AG09309 (cell line): Measurements from ENCODE around the gene IFI27L1.

Experiments
- DNase-seq: peaks from one replicate; pipeline ENCODE4 v3.0.0-alpha.2; 2010; ENCODE audit warnings: low read depth
- H3K4me3 ChIP-seq: 2 replicates; pipeline ENCODE4 v1.5.1; 2011; ENCODE audit warnings: mild to moderate bottlenecking, low read depth, low read length, moderate library complexity; ENCODE audit not compliant: control insufficient read depth
- TF ChIP-seq, protein P1 (sequence below): IDR thresholded peaks from 2 replicates; pipeline ENCODE4 v1.5.1; 2011; ENCODE audit warnings: mild to moderate bottlenecking, low read depth, low read length, inconsistent platforms; ENCODE audit not compliant: insufficient read depth, control insufficient read depth; ENCODE audit errors: missing control alignments

IFI27L1 gene

GRCh38 chr14:94123296-94123695 lies 42.2 kb downstream of the IFI27L1 start:
- no peak overlapping the region for H3K4me3 ChIP-seq
- no peak for DNase-seq
- TF ChIP-seq, protein P1, sequence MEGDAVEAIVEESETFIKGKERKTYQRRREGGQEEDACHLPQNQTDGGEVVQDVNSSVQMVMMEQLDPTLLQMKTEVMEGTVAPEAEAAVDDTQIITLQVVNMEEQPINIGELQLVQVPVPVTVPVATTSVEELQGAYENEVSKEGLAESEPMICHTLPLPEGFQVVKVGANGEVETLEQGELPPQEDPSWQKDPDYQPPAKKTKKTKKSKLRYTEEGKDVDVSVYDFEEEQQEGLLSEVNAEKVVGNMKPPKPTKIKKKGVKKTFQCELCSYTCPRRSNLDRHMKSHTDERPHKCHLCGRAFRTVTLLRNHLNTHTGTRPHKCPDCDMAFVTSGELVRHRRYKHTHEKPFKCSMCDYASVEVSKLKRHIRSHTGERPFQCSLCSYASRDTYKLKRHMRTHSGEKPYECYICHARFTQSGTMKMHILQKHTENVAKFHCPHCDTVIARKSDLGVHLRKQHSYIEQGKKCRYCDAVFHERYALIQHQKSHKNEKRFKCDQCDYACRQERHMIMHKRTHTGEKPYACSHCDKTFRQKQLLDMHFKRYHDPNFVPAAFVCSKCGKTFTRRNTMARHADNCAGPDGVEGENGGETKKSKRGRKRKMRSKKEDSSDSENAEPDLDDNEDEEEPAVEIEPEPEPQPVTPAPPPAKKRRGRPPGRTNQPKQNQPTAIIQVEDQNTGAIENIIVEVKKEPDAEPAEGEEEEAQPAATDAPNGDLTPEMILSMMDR: no peak

DNA sequence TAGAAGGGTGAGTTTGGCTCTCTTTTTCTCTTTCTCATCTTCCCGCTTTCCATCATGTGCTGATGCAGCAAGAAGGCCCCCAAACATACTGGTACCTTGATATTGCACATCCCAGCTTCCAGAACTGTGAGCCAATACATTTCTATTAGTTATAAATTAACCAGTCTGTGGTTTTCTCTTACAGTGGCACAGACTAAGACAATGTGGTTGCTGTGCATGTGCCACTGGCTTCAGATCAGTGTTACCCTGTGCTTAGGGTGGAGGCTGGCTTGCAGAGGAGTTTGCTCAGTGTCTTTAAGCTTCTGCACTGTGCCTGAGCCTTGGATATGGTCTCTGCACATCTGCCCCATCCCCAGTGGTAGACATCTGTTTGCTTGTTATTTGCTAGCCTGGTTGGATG lies 42.8 kb downstream of the IFI27L1 start:
- TF ChIP-seq, protein P1: no peak
- no peak for DNase-seq
- H3K4me3 ChIP-seq: no peak overlapping the region

GRCh38 chr14:94124582-94125377 lies 43.7 kb downstream of the IFI27L1 start:
- TF ChIP-seq, protein P1: no peak

GRCh38 chr14:94125659-94126418 lies 44.7 kb downstream of the IFI27L1 start:
- no peak overlapping the region for H3K4me3 ChIP-seq
- no peak for DNase-seq
- TF ChIP-seq, protein P1: no peak

More at GRCh38 chr14:94124582-94125377, 43.7 kb downstream of the IFI27L1 start:
- DNase-seq: no peak
- no peak overlapping the region for H3K4me3 ChIP-seq

- TF ChIP-seq, protein P1: no peak
- H3K4me3 ChIP-seq: no peak overlapping the region
- DNase-seq: no peak
These were observed 45.2 kb downstream of the IFI27L1 start for GRCh38 chr14:94126419-94126677.

DNA sequence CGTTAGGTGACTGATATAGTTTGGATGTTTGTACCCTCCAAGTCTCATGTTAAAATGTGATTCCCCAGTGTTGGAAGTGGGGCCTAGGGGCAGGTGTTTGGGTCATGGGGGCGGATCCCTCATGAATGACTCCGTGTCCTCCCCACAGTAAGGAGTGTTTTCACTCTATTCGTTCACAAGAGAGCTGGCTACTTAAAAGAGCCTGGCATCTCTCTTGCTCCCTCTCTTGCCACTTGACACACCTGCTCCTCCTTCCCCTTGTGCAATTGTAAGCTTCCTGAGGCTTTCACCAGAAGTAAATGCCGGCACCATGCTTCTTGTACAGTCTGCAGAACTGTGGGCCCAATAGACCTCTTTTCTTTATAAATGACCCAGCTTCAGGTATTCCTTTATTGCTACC lies 45.7 kb downstream of the IFI27L1 start:
- H3K4me3 ChIP-seq: no peak overlapping the region
- DNase-seq: no peak
- TF ChIP-seq, protein P1: no peak
